ENCODE data around the gene RGS12. TPM values are rescaled to one million over a fixed set of nuclear protein-coding genes. Genes with fewer than 3 reads are reported as not detected.

RGS12 gene
- polyA plus RNA-seq, 1 donor: 36.4 TPM

GRCh38 chr4:3307060-3307459 is 14.2 kb downstream of the RGS12 start:
- H3K4me3 ChIP-seq (ENCODE audit: low read length): no peak overlapping the region
- H3K27me3 ChIP-seq (ENCODE audit: control insufficient read depth, insufficient read depth, low read length): no peaks in the 10 kb centered on the region
- peaks cover 19% of the 10 kb centered on the region for H3K4me1 ChIP-seq (ENCODE audit: control insufficient read depth, insufficient read depth, low read length)
- no peak for DNase-seq
- no CpG with 5 or more reads among the region's 20 CpGs for WGBS (ENCODE audit: insufficient coverage, low lambda C conversion rate)
- no peak overlapping the region for H3K27ac ChIP-seq (ENCODE audit: low read length)
- no peaks in the 10 kb centered on the region for H3K9me3 ChIP-seq (ENCODE audit: control insufficient read depth, low read depth, low read length)
- no peaks in the 10 kb centered on the region for H3K36me3 ChIP-seq (ENCODE audit: control insufficient read depth, insufficient read depth, low read length)

- Histone ChIP-seq H3K27me3 (ENCODE audit: control insufficient read depth, insufficient read depth, low read length) (no peaks in the 10 kb centered on the region), H3K27ac (ENCODE audit: low read length) (no peak overlapping the region), H3K4me3 (ENCODE audit: low read length) (no peak overlapping the region), H3K9me3 (ENCODE audit: control insufficient read depth, low read depth, low read length) (no peaks in the 10 kb centered on the region), H3K36me3 (ENCODE audit: control insufficient read depth, insufficient read depth, low read length) (no peaks in the 10 kb centered on the region), H3K4me1 (ENCODE audit: control insufficient read depth, insufficient read depth, low read length) (peaks cover 23% of the 10 kb centered on the region)
- no peak for DNase-seq
- WGBS (ENCODE audit: insufficient coverage, low lambda C conversion rate): no CpG with 5 or more reads among the region's 12 CpGs
These were observed 14.7 kb downstream of the RGS12 start for GRCh38 chr4:3307486-3307885.

- Histone ChIP-seq H3K27me3 (ENCODE audit: control insufficient read depth, insufficient read depth, low read length) (no peaks in the 10 kb centered on the region), H3K36me3 (ENCODE audit: control insufficient read depth, insufficient read depth, low read length) (no peaks in the 10 kb centered on the region), H3K4me1 (ENCODE audit: control insufficient read depth, insufficient read depth, low read length) (peaks cover 25% of the 10 kb centered on the region), H3K9me3 (ENCODE audit: control insufficient read depth, low read depth, low read length) (no peaks in the 10 kb centered on the region), H3K4me3 (ENCODE audit: low read length) (no peak overlapping the region), H3K27ac (ENCODE audit: low read length) (no peak overlapping the region)
- WGBS (ENCODE audit: insufficient coverage, low lambda C conversion rate): no CpG with 5 or more reads among the region's 31 CpGs
- DNase-seq: no peak
These were observed 15.2 kb downstream of the RGS12 start for GRCh38 chr4:3307891-3308575.

GRCh38 chr4:3308691-3309090 is 15.9 kb downstream of the RGS12 start:
- Histone ChIP-seq H3K36me3 (ENCODE audit: control insufficient read depth, insufficient read depth, low read length) (no peaks in the 10 kb centered on the region), H3K9me3 (ENCODE audit: control insufficient read depth, low read depth, low read length) (no peaks in the 10 kb centered on the region), H3K27me3 (ENCODE audit: control insufficient read depth, insufficient read depth, low read length) (no peaks in the 10 kb centered on the region), H3K4me1 (ENCODE audit: control insufficient read depth, insufficient read depth, low read length) (peaks cover 25% of the 10 kb centered on the region), H3K4me3 (ENCODE audit: low read length) (no peak overlapping the region), H3K27ac (ENCODE audit: low read length) (no peak overlapping the region)
- WGBS (ENCODE audit: insufficient coverage, low lambda C conversion rate): no CpG with 5 or more reads among the region's 14 CpGs
- DNase-seq: peak in 1 of 2 donors; percentile 34

GRCh38 chr4:3310301-3311094 is 17.7 kb downstream of the RGS12 start:
- no peaks in the 10 kb centered on the region for H3K36me3 ChIP-seq (ENCODE audit: control insufficient read depth, insufficient read depth, low read length)
- H3K27ac ChIP-seq (ENCODE audit: low read length): no peak overlapping the region
- peaks cover 20% of the 10 kb centered on the region for H3K4me1 ChIP-seq (ENCODE audit: control insufficient read depth, insufficient read depth, low read length)
- H3K4me3 ChIP-seq (ENCODE audit: low read length): no peak overlapping the region
- no peaks in the 10 kb centered on the region for H3K9me3 ChIP-seq (ENCODE audit: control insufficient read depth, low read depth, low read length)
- H3K27me3 ChIP-seq (ENCODE audit: control insufficient read depth, insufficient read depth, low read length): no peaks in the 10 kb centered on the region
- no CpG with 5 or more reads among the region's 21 CpGs for WGBS (ENCODE audit: insufficient coverage, low lambda C conversion rate)
- no peak for DNase-seq

GRCh38 chr4:3311095-3311372 is 18.2 kb downstream of the RGS12 start:
- no CpG with 5 or more reads among the region's 13 CpGs for WGBS (ENCODE audit: insufficient coverage, low lambda C conversion rate)
- DNase-seq: no peak
- no peaks in the 10 kb centered on the region for H3K27me3 ChIP-seq (ENCODE audit: control insufficient read depth, insufficient read depth, low read length)
- no peak overlapping the region for H3K4me3 ChIP-seq (ENCODE audit: low read length)
- no peaks in the 10 kb centered on the region for H3K9me3 ChIP-seq (ENCODE audit: control insufficient read depth, low read depth, low read length)
- H3K4me1 ChIP-seq (ENCODE audit: control insufficient read depth, insufficient read depth, low read length): peaks cover 15% of the 10 kb centered on the region
- no peak overlapping the region for H3K27ac ChIP-seq (ENCODE audit: low read length)
- H3K36me3 ChIP-seq (ENCODE audit: control insufficient read depth, insufficient read depth, low read length): peaks cover 1% of the 10 kb centered on the region

GRCh38 chr4:3311489-3312171 is 18.8 kb downstream of the RGS12 start:
- Histone ChIP-seq H3K4me1 (ENCODE audit: control insufficient read depth, insufficient read depth, low read length) (peaks cover 15% of the 10 kb centered on the region), H3K27me3 (ENCODE audit: control insufficient read depth, insufficient read depth, low read length) (no peaks in the 10 kb centered on the region), H3K4me3 (ENCODE audit: low read length) (no peak overlapping the region), H3K9me3 (ENCODE audit: control insufficient read depth, low read depth, low read length) (no peaks in the 10 kb centered on the region), H3K27ac (ENCODE audit: low read length) (no peak overlapping the region), H3K36me3 (ENCODE audit: control insufficient read depth, insufficient read depth, low read length) (peaks cover 7% of the 10 kb centered on the region)
- DNase-seq: peak; percentile 61 to 84
- WGBS (ENCODE audit: insufficient coverage, low lambda C conversion rate): 80% methylated on average over 1 of the region's 13 CpGs

- Histone ChIP-seq H3K4me3 (ENCODE audit: low read length) (no peak overlapping the region), H3K36me3 (ENCODE audit: control insufficient read depth, insufficient read depth, low read length) (peaks cover 15% of the 10 kb centered on the region), H3K4me1 (ENCODE audit: control insufficient read depth, insufficient read depth, low read length) (peaks cover 15% of the 10 kb centered on the region), H3K27me3 (ENCODE audit: control insufficient read depth, insufficient read depth, low read length) (no peaks in the 10 kb centered on the region), H3K27ac (ENCODE audit: low read length) (no peak overlapping the region), H3K9me3 (ENCODE audit: control insufficient read depth, low read depth, low read length) (no peaks in the 10 kb centered on the region)
- DNase-seq: no peak
- no CpG with 5 or more reads among the region's 8 CpGs for WGBS (ENCODE audit: insufficient coverage, low lambda C conversion rate)
These were observed 19.5 kb downstream of the RGS12 start for GRCh38 chr4:3312362-3312761.

GRCh38 chr4:3313139-3313538 is 20.3 kb downstream of the RGS12 start:
- Histone ChIP-seq H3K4me1 (ENCODE audit: control insufficient read depth, insufficient read depth, low read length) (peaks cover 15% of the 10 kb centered on the region), H3K27ac (ENCODE audit: low read length) (no peak overlapping the region), H3K4me3 (ENCODE audit: low read length) (no peak overlapping the region), H3K9me3 (ENCODE audit: control insufficient read depth, low read depth, low read length) (no peaks in the 10 kb centered on the region), H3K27me3 (ENCODE audit: control insufficient read depth, insufficient read depth, low read length) (no peaks in the 10 kb centered on the region), H3K36me3 (ENCODE audit: control insufficient read depth, insufficient read depth, low read length) (peaks cover 23% of the 10 kb centered on the region)
- DNase-seq: no peak
- no CpG with 5 or more reads among the region's 9 CpGs for WGBS (ENCODE audit: insufficient coverage, low lambda C conversion rate)

- DNase-seq: no peak
These were observed 20.9 kb downstream of the RGS12 start for GRCh38 chr4:3313556-3314228.

More at GRCh38 chr4:3313556-3314228, 20.9 kb downstream of the RGS12 start:
- peaks cover 27% of the 10 kb centered on the region for H3K36me3 ChIP-seq (ENCODE audit: control insufficient read depth, insufficient read depth, low read length)
- no peak overlapping the region for H3K4me3 ChIP-seq (ENCODE audit: low read length)
- no peaks in the 10 kb centered on the region for H3K27me3 ChIP-seq (ENCODE audit: control insufficient read depth, insufficient read depth, low read length)
- H3K4me1 ChIP-seq (ENCODE audit: control insufficient read depth, insufficient read depth, low read length): peaks cover 15% of the 10 kb centered on the region
- H3K27ac ChIP-seq (ENCODE audit: low read length): no peak overlapping the region
- WGBS (ENCODE audit: insufficient coverage, low lambda C conversion rate): 97% methylated on average over 4 of the region's 16 CpGs
- H3K9me3 ChIP-seq (ENCODE audit: control insufficient read depth, low read depth, low read length): no peaks in the 10 kb centered on the region
